Central memory CD8-positive, alpha-beta T cell (primary cell): Measurements from ENCODE around the gene PRSS38.

Source experiments
- ATAC-seq: fragments of 150-1000 bp; cut with Tn5 transposase; replicated peaks from 2 replicates; pipeline ENCODE4 v1.10.0; 2022; ENCODE audit warnings: mild to moderate bottlenecking, moderate FRiP score, moderate number of reproducible peaks; ENCODE audit not compliant: poor library complexity, severe bottlenecking; ENCODE audit errors: extremely low read depth
- DNase-seq, 2 donors: peaks; one replicate each; pipeline ENCODE4 v3.0.0; 2021; ENCODE audit warnings: low spot score in 2 of 2
- H3K27ac Mint-ChIP-seq: one replicate; pipeline ENCODE4 v1.8.0; 2022; ENCODE audit warnings: low read depth, mild to moderate bottlenecking, moderate library complexity, mixed read lengths
- H3K27me3 Mint-ChIP-seq: one replicate; pipeline ENCODE4 v1.8.0; 2022; ENCODE audit warnings: mixed read lengths
- H3K36me3 Mint-ChIP-seq: one replicate; pipeline ENCODE4 v1.8.0; 2022; ENCODE audit warnings: mild to moderate bottlenecking, moderate library complexity, mixed read lengths; ENCODE audit not compliant: insufficient read depth
- H3K4me1 Mint-ChIP-seq: one replicate; pipeline ENCODE4 v1.8.0; 2022; ENCODE audit warnings: mixed read lengths
- H3K4me3 Mint-ChIP-seq: one replicate; pipeline ENCODE4 v1.8.0; 2022; ENCODE audit warnings: mild to moderate bottlenecking, moderate library complexity, mixed read lengths
- H3K9me3 Mint-ChIP-seq: one replicate; pipeline ENCODE4 v1.8.0; 2022; ENCODE audit warnings: mixed read lengths

PRSS38 gene

GRCh38 chr1:227880342-227880924, 65.0 kb downstream of the PRSS38 start:
- Mint-ChIP-seq H3K9me3 (no peaks in the 10 kb centered on the region), H3K27me3 (peaks cover under 1% of the 10 kb centered on the region), H3K36me3 (no peaks in the 10 kb centered on the region), H3K4me1 (peaks cover 9% of the 10 kb centered on the region), H3K4me3 (no peak overlapping the region), H3K27ac (no peak overlapping the region)
- no peak for DNase-seq
- no peak for ATAC-seq

GRCh38 chr1:227883073-227883520, 67.6 kb downstream of the PRSS38 start:
- Mint-ChIP-seq H3K4me1 (peaks cover 15% of the 10 kb centered on the region), H3K36me3 (peaks cover 3% of the 10 kb centered on the region), H3K27me3 (no peaks in the 10 kb centered on the region), H3K4me3 (no peak overlapping the region), H3K9me3 (no peaks in the 10 kb centered on the region), H3K27ac (peak overlapping the region; percentile 37)
- ATAC-seq: no peak
- peak; percentile 8 to 11 for DNase-seq

GRCh38 chr1:227883641-227884301, 68.3 kb downstream of the PRSS38 start:
- H3K27me3 Mint-ChIP-seq: no peaks in the 10 kb centered on the region
- H3K27ac Mint-ChIP-seq: no peak overlapping the region
- H3K4me1 Mint-ChIP-seq: peaks cover 15% of the 10 kb centered on the region
- no peaks in the 10 kb centered on the region for H3K9me3 Mint-ChIP-seq
- no peak overlapping the region for H3K4me3 Mint-ChIP-seq
- H3K36me3 Mint-ChIP-seq: peaks cover 3% of the 10 kb centered on the region
- ATAC-seq: no peak
- DNase-seq: peak in 1 of 2 donors; percentile 13

GRCh38 chr1:227884370-227885134, 69.1 kb downstream of the PRSS38 start:
- Mint-ChIP-seq H3K4me3 (peak overlapping the region; percentile 63), H3K36me3 (peaks cover 3% of the 10 kb centered on the region)

GRCh38 chr1:227885135-227885647, 69.7 kb downstream of the PRSS38 start:
- DNase-seq (no peak), ATAC-seq (peak; percentile 64)
- H3K9me3 Mint-ChIP-seq: no peaks in the 10 kb centered on the region
- peaks cover 15% of the 10 kb centered on the region for H3K4me1 Mint-ChIP-seq
- H3K4me3 Mint-ChIP-seq: peak overlapping the region; percentile 63
- H3K27me3 Mint-ChIP-seq: no peaks in the 10 kb centered on the region
- peak overlapping the region; percentile 49 for H3K27ac Mint-ChIP-seq
- H3K36me3 Mint-ChIP-seq: peaks cover 3% of the 10 kb centered on the region

More at GRCh38 chr1:227884370-227885134, 69.1 kb downstream of the PRSS38 start:
- Mint-ChIP-seq H3K9me3 (no peaks in the 10 kb centered on the region), H3K4me1 (peaks cover 15% of the 10 kb centered on the region), H3K27ac (no peak overlapping the region), H3K27me3 (no peaks in the 10 kb centered on the region)
- DNase-seq (peak in 1 of 2 donors; percentile 12), ATAC-seq (no peak)

- H3K4me1 Mint-ChIP-seq: peaks cover 15% of the 10 kb centered on the region
- DNase-seq: peak; percentile 8 to 15
- H3K27ac Mint-ChIP-seq: peak overlapping the region; percentile 49
Measured at GRCh38 chr1:227885648-227886502, 70.4 kb downstream of the PRSS38 start.

GRCh38 chr1:227886503-227886961, 71.1 kb downstream of the PRSS38 start:
- Mint-ChIP-seq H3K27me3 (no peaks in the 10 kb centered on the region), H3K36me3 (peaks cover 3% of the 10 kb centered on the region), H3K4me1 (peaks cover 15% of the 10 kb centered on the region), H3K27ac (no peak overlapping the region), H3K4me3 (peak overlapping the region; percentile 18), H3K9me3 (no peaks in the 10 kb centered on the region)
- DNase-seq (no peak), ATAC-seq (no peak)

More at GRCh38 chr1:227885648-227886502, 70.4 kb downstream of the PRSS38 start:
- peak; percentile 12 for ATAC-seq
- peaks cover 3% of the 10 kb centered on the region for H3K36me3 Mint-ChIP-seq
- peak overlapping the region; percentile 63 for H3K4me3 Mint-ChIP-seq
- H3K9me3 Mint-ChIP-seq: no peaks in the 10 kb centered on the region
- no peaks in the 10 kb centered on the region for H3K27me3 Mint-ChIP-seq

GRCh38 chr1:227886993-227887696, 71.7 kb downstream of the PRSS38 start:
- peak; percentile 8 to 13 for DNase-seq
- H3K27ac Mint-ChIP-seq: no peak overlapping the region
- peaks cover 15% of the 10 kb centered on the region for H3K4me1 Mint-ChIP-seq
- peak overlapping the region; percentile 50 for H3K4me3 Mint-ChIP-seq
- ATAC-seq: no peak
- no peaks in the 10 kb centered on the region for H3K9me3 Mint-ChIP-seq
- H3K36me3 Mint-ChIP-seq: peaks cover 3% of the 10 kb centered on the region
- no peaks in the 10 kb centered on the region for H3K27me3 Mint-ChIP-seq

GRCh38 chr1:227887697-227888403, 72.4 kb downstream of the PRSS38 start:
- no peak for ATAC-seq
- Mint-ChIP-seq H3K4me3 (peak overlapping the region; percentile 50), H3K36me3 (peaks cover 3% of the 10 kb centered on the region), H3K27ac (no peak overlapping the region), H3K9me3 (no peaks in the 10 kb centered on the region), H3K27me3 (no peaks in the 10 kb centered on the region), H3K4me1 (peaks cover 11% of the 10 kb centered on the region)
- DNase-seq: peak in 1 of 2 donors; percentile 9

- Mint-ChIP-seq H3K9me3 (no peaks in the 10 kb centered on the region), H3K4me3 (no peak overlapping the region), H3K4me1 (peaks cover 10% of the 10 kb centered on the region), H3K27me3 (no peaks in the 10 kb centered on the region), H3K36me3 (peaks cover 3% of the 10 kb centered on the region), H3K27ac (no peak overlapping the region)
- peak in 1 of 2 donors; percentile 11 for DNase-seq
- no peak for ATAC-seq
Measured at GRCh38 chr1:227888404-227889046, 73.0 kb downstream of the PRSS38 start.
